ENCODE measurements around the gene ARHGEF7. TPM values are rescaled to one million over a fixed set of nuclear protein-coding genes. Genes with fewer than 3 reads are reported as not detected.

The ARHGEF7 gene
- total RNA-seq, 3 donors from 2014 or later (not counting 1 experiment from before 2014, with no cell fraction given), result 99.9 to 135 (median 105) TPM

GRCh38 chr13:111327730-111328573 is 212.8 kb downstream of the ARHGEF7 start:
- H3K9me3 ChIP-seq (ENCODE audit: control insufficient read depth, insufficient read depth, low read length), result no peaks in the 10 kb centered on the region
- intact Hi-C loops (cut with micrococcal nuclease), result no loop called here
- H3K36me3 ChIP-seq (ENCODE audit: control insufficient read depth, insufficient read depth, low read length), result no peaks in the 10 kb centered on the region
- TF ChIP-seq, protein P1, sequence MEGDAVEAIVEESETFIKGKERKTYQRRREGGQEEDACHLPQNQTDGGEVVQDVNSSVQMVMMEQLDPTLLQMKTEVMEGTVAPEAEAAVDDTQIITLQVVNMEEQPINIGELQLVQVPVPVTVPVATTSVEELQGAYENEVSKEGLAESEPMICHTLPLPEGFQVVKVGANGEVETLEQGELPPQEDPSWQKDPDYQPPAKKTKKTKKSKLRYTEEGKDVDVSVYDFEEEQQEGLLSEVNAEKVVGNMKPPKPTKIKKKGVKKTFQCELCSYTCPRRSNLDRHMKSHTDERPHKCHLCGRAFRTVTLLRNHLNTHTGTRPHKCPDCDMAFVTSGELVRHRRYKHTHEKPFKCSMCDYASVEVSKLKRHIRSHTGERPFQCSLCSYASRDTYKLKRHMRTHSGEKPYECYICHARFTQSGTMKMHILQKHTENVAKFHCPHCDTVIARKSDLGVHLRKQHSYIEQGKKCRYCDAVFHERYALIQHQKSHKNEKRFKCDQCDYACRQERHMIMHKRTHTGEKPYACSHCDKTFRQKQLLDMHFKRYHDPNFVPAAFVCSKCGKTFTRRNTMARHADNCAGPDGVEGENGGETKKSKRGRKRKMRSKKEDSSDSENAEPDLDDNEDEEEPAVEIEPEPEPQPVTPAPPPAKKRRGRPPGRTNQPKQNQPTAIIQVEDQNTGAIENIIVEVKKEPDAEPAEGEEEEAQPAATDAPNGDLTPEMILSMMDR (IDR thresholded peaks at IDR 0.05), result no peak
- no peaks in the 10 kb centered on the region for H3K36me3 Mint-ChIP-seq
- ATAC-seq (no peak), DNase-seq (no peak)
- no peak overlapping the region for H3K27ac Mint-ChIP-seq
- H3K27me3 Mint-ChIP-seq (ENCODE audit: low read depth in 2 of 2), result no peaks in the 10 kb centered on the region
- H3K4me3 Mint-ChIP-seq, result no peak overlapping the region
- no peak overlapping the region for H3K27ac ChIP-seq (ENCODE audit: low read length)
- no peaks in the 10 kb centered on the region for H3K4me1 Mint-ChIP-seq
- H3K4me1 ChIP-seq (ENCODE audit: control insufficient read depth, insufficient read depth, low read length), result no peaks in the 10 kb centered on the region
- 89% methylated on average over 31 of the region's 32 CpGs for WGBS (ENCODE audit: insufficient coverage)
- H3K27me3 ChIP-seq (ENCODE audit: control insufficient read depth, insufficient read depth, low read length), result no peaks in the 10 kb centered on the region
- H3K9me3 Mint-ChIP-seq, result no peaks in the 10 kb centered on the region
- no peak overlapping the region for H3K4me3 ChIP-seq (ENCODE audit: low read length)

GRCh38 chr13:111328574-111329410 is 213.7 kb downstream of the ARHGEF7 start:
- no peak overlapping the region for H3K4me3 ChIP-seq (ENCODE audit: low read length)
- ATAC-seq, result no peak
- DNase-seq, result no peak
- H3K4me1 ChIP-seq (ENCODE audit: control insufficient read depth, insufficient read depth, low read length), result no peaks in the 10 kb centered on the region
- no peaks in the 10 kb centered on the region for H3K36me3 ChIP-seq (ENCODE audit: control insufficient read depth, insufficient read depth, low read length)
- Mint-ChIP-seq H3K4me1 (no peaks in the 10 kb centered on the region), H3K4me3 (no peak overlapping the region), H3K9me3 (no peaks in the 10 kb centered on the region), H3K27me3 (ENCODE audit: low read depth in 2 of 2) (no peaks in the 10 kb centered on the region), H3K36me3 (no peaks in the 10 kb centered on the region), H3K27ac (no peak overlapping the region)
- H3K27me3 ChIP-seq (ENCODE audit: control insufficient read depth, insufficient read depth, low read length), result no peaks in the 10 kb centered on the region
- intact Hi-C loops (cut with micrococcal nuclease), result no loop called here
- TF ChIP-seq, protein P1 (IDR thresholded peaks at IDR 0.05), result no peak
- H3K27ac ChIP-seq (ENCODE audit: low read length), result no peak overlapping the region
- 90% methylated on average over 28 of the region's 30 CpGs for WGBS (ENCODE audit: insufficient coverage)
- H3K9me3 ChIP-seq (ENCODE audit: control insufficient read depth, insufficient read depth, low read length), result no peaks in the 10 kb centered on the region

GRCh38 chr13:111329641-111330040 is 214.5 kb downstream of the ARHGEF7 start:
- Histone ChIP-seq H3K36me3 (ENCODE audit: control insufficient read depth, insufficient read depth, low read length) (no peaks in the 10 kb centered on the region), H3K4me1 (ENCODE audit: control insufficient read depth, insufficient read depth, low read length) (no peaks in the 10 kb centered on the region), H3K9me3 (ENCODE audit: control insufficient read depth, insufficient read depth, low read length) (no peaks in the 10 kb centered on the region), H3K27ac (ENCODE audit: low read length) (no peak overlapping the region), H3K4me3 (ENCODE audit: low read length) (no peak overlapping the region), H3K27me3 (ENCODE audit: control insufficient read depth, insufficient read depth, low read length) (no peaks in the 10 kb centered on the region)
- no peak overlapping the region for H3K27ac Mint-ChIP-seq
- ATAC-seq, result no peak
- WGBS (ENCODE audit: insufficient coverage), result 94% methylated on average over 7 of the region's 7 CpGs
- H3K4me3 Mint-ChIP-seq, result no peak overlapping the region
- no peak for DNase-seq
- no peaks in the 10 kb centered on the region for H3K27me3 Mint-ChIP-seq (ENCODE audit: low read depth in 2 of 2)
- H3K4me1 Mint-ChIP-seq, result no peaks in the 10 kb centered on the region
- no peaks in the 10 kb centered on the region for H3K9me3 Mint-ChIP-seq
- intact Hi-C loops (cut with micrococcal nuclease), result no loop called here
- H3K36me3 Mint-ChIP-seq, result no peaks in the 10 kb centered on the region
- TF ChIP-seq, protein P1 (IDR thresholded peaks at IDR 0.05), result no peak

Measured in natural killer cell (primary cell).